OCI-LY7 (cell line): ENCODE measurements around the gene FSTL1. TPM values are rescaled to one million over a fixed set of nuclear protein-coding genes. Genes with fewer than 3 reads are reported as not detected.

Experiments
- BruUV-seq: library from RNA; stranded (reverse); fragments of 400-500 nt; replicated peaks from 2 replicates; lab custom pipeline; 2021; lab: Mats Ljungman, UMichigan
- CTCF ChIA-PET: fragments of 300-600 bp; sonication (Branson Sonifier 250); formaldehyde crosslinking; loops from one replicate; lab custom pipeline; 2022; ENCODE audit warnings: antibody characterized with exemption; ENCODE audit not compliant: unreplicated experiment; lab: Charles Lee
- POLR2A ChIA-PET: fragments of 300-600 bp; sonication (Branson Sonifier 250); formaldehyde crosslinking; loops from one replicate; lab custom pipeline; 2022; ENCODE audit warnings: antibody characterized with exemption; lab: Charles Lee
- DNase-seq: peaks from one replicate; pipeline ENCODE4 v3.0.0-alpha.2; 2015; ENCODE audit warnings: low spot score
- H2AFZ ChIP-seq: fragments of 200-600 bp; sonication (generic), shearing (Covaris generic); 2 replicates; pipeline ENCODE4 v1.6.1; 2014; ENCODE audit warnings: mild to moderate bottlenecking, antibody characterized with exemption, low read length, moderate library complexity
- H3K27ac ChIP-seq: fragments of 200-600 bp; sonication (generic); 2 replicates; pipeline ENCODE4 v1.5.1; 2014; ENCODE audit warnings: mixed run types, low read depth, mild to moderate bottlenecking, moderate library complexity, low read length, inconsistent platforms; ENCODE audit not compliant: poor library complexity, severe bottlenecking
- H3K36me3 ChIP-seq: fragments of 200-600 bp; sonication (generic); 2 replicates; pipeline ENCODE4 v1.6.1; 2014; ENCODE audit warnings: mild to moderate bottlenecking, antibody characterized with exemption, low read length, moderate library complexity, mixed read lengths; ENCODE audit not compliant: insufficient read depth
- H3K4me1 ChIP-seq: fragments of 200-600 bp; sonication (generic); 2 replicates; pipeline ENCODE4 v1.5.1; 2014; ENCODE audit warnings: mild to moderate bottlenecking, low read length; ENCODE audit not compliant: insufficient read depth, poor library complexity, severe bottlenecking
- H3K4me2 ChIP-seq: fragments of 200-600 bp; sonication (generic); 2 replicates; pipeline ENCODE4 v1.6.1; 2014; ENCODE audit warnings: mild to moderate bottlenecking, low read length
- H3K4me3 ChIP-seq: fragments of 200-600 bp; sonication (generic); 2 replicates; pipeline ENCODE4 v1.5.1; 2014; ENCODE audit warnings: mild to moderate bottlenecking, low read depth, low read length; ENCODE audit not compliant: poor library complexity, severe bottlenecking
- H3K79me2 ChIP-seq: fragments of 200-600 bp; sonication (generic); 2 replicates; pipeline ENCODE4 v1.6.1; 2016; ENCODE audit warnings: low read depth, mild to moderate bottlenecking, low read length, moderate library complexity, mixed read lengths; ENCODE audit not compliant: insufficient read depth
- H3K9me2 ChIP-seq: fragments of 200-600 bp; sonication (generic); 2 replicates; pipeline ENCODE4 v1.6.1; 2016; ENCODE audit warnings: mild to moderate bottlenecking, low read length, mixed read lengths; ENCODE audit not compliant: insufficient read depth
- H3K9me3 ChIP-seq: fragments of 200-600 bp; sonication (generic); 2 replicates; pipeline ENCODE4 v1.6.1; 2014; ENCODE audit warnings: mild to moderate bottlenecking, mixed run types, low read length, mixed read lengths
- H4K20me1 ChIP-seq: fragments of 200-600 bp; sonication (generic); 2 replicates; pipeline ENCODE4 v1.6.1; 2014; ENCODE audit warnings: mild to moderate bottlenecking, antibody characterized with exemption, low read length, moderate library complexity, mixed read lengths; ENCODE audit not compliant: insufficient read depth
- EZH2phosphoT487 ChIP-seq: fragments of 200-600 bp; sonication (generic); IDR thresholded peaks from 2 replicates; pipeline ENCODE4 v1.6.1; 2018; ENCODE audit warnings: low read depth, borderline replicate concordance, mild to moderate bottlenecking, mixed run types, antibody characterized with exemption, low read length, moderate library complexity, mixed read lengths
- intact Hi-C: fragments of 100-400 bp; cut with micrococcal nuclease; formaldehyde crosslinking; loops from one replicate; pipeline ENCODE4 v1.10.0; 2022; ENCODE audit not compliant: unreplicated experiment
- total RNA-seq, 2 experiments: library from RNA; depleted of rRNA in 1 of 2; stranded (reverse); fragments of >200 nt in 1 of 2; shearing (Covaris generic) in 1 of 2; gene quantifications; 2 replicates each; pipeline ENCODE4 v1.2.3, GENCODE V29; 2014 to 2022
- TF ChIP-seq, protein P1 (sequence below): fragments of 200-600 bp; sonication (generic); conservative IDR thresholded peaks from 2 replicates; pipeline ENCODE4 v1.5.1; 2014; ENCODE audit warnings: mild to moderate bottlenecking, antibody characterized with exemption, low read length, moderate library complexity, mixed read lengths

FSTL1 gene
- total RNA-seq, 2 experiments from 2014 or later = 0.09 to 0.74 TPM

DNA sequence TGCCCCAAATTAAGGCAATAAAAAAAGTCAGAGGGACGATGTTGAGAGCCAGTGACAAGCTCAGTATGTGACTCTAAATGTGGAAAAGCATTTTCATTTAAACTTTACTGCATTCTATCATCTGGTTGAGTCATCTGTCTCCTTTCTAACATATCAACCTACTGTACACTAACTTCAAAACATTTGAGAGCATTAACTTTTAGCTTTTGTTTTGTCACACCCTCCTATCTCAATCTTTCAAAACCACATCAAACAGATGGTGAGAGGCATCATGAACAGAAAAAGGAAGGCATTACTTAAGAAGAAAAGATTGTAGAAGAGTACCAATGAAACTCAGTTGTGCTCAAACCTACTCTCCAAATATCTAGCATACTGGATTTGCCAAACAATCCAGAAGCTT lies 106.4 kb downstream of the FSTL1 start:
- H3K27ac ChIP-seq = no peak overlapping the region
- CTCF ChIA-PET = no interaction called here
- H3K9me3 ChIP-seq = peaks cover 45% of the 10 kb centered on the region
- DNase-seq = no peak
- no peak overlapping the region for H2AFZ ChIP-seq
- intact Hi-C loops = no loop called here
- no peaks in the 10 kb centered on the region for H3K9me2 ChIP-seq
- H3K36me3 ChIP-seq = peaks cover 77% of the 10 kb centered on the region
- H3K4me3 ChIP-seq = no peak overlapping the region
- H3K4me2 ChIP-seq = no peak overlapping the region
- H3K4me1 ChIP-seq = peaks cover 14% of the 10 kb centered on the region
- H3K79me2 ChIP-seq = peaks cover 85% of the 10 kb centered on the region
- TF ChIP-seq, protein P1, sequence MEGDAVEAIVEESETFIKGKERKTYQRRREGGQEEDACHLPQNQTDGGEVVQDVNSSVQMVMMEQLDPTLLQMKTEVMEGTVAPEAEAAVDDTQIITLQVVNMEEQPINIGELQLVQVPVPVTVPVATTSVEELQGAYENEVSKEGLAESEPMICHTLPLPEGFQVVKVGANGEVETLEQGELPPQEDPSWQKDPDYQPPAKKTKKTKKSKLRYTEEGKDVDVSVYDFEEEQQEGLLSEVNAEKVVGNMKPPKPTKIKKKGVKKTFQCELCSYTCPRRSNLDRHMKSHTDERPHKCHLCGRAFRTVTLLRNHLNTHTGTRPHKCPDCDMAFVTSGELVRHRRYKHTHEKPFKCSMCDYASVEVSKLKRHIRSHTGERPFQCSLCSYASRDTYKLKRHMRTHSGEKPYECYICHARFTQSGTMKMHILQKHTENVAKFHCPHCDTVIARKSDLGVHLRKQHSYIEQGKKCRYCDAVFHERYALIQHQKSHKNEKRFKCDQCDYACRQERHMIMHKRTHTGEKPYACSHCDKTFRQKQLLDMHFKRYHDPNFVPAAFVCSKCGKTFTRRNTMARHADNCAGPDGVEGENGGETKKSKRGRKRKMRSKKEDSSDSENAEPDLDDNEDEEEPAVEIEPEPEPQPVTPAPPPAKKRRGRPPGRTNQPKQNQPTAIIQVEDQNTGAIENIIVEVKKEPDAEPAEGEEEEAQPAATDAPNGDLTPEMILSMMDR = no peak
- no peak for TF ChIP-seq EZH2phosphoT487
- POLR2A ChIA-PET = interaction anchor here (1.8 kb wide), 1 partner anchor 16 kb away, joined by 4 read pairs; no protein-coding TSS in a partner anchor
- H4K20me1 ChIP-seq = peaks cover 10% of the 10 kb centered on the region
- BruUV-seq = no TSS peak

Other genes with a start within 250 kb of the FSTL1 start
- gene GPR156, start 165.8 kb downstream of the FSTL1 start, total RNA-seq (2014; rRNA removed; shearing (Covaris generic)) = 0.03 and 0.10 TPM in 2 replicates
- 0.13 TPM in 1 of 2 replicates, not detected in the other for gene GPR156, start 165.8 kb downstream of the FSTL1 start, total RNA-seq (2022)
- gene LRRC58, start 101.6 kb downstream of the FSTL1 start, total RNA-seq (2014; rRNA removed; shearing (Covaris generic)) = 21.5 and 24.1 TPM in 2 replicates
- 29.6 and 30.2 TPM in 2 replicates for gene LRRC58, start 101.6 kb downstream of the FSTL1 start, total RNA-seq (2022)
- 77.3 and 130 TPM in 2 replicates for gene NDUFB4, start 145.3 kb upstream of the FSTL1 start, total RNA-seq (2014; rRNA removed; shearing (Covaris generic))
- gene NDUFB4, start 145.3 kb upstream of the FSTL1 start, total RNA-seq (2022) = 145 and 149 TPM in 2 replicates
- gene HGD, start 231.2 kb upstream of the FSTL1 start, total RNA-seq (2014; rRNA removed; shearing (Covaris generic)) = 0.19 TPM in 1 of 2 replicates, not detected in the other
- not detected in 2 replicates for gene HGD, start 231.2 kb upstream of the FSTL1 start, total RNA-seq (2022)